HUDEP-2 (cell line): Measurements from ENCODE around the gene HS6ST1.

Experiments used
- DNase-seq, 76 experiments: peaks; one replicate each; lab custom pipeline; 2025; ENCODE audit not compliant: unreplicated experiment in 76 of 76; lab: John Stamatoyannopoulos, UW

HS6ST1 gene

GRCh38 chr2:128250229-128251025 is 68.2 kb downstream of the HS6ST1 start:
- no peak for DNase-seq

GRCh38 chr2:128249555-128249954 is 69.1 kb downstream of the HS6ST1 start:
- DNase-seq: no peak

- DNase-seq: no peak
Measured at GRCh38 chr2:128245813-128246212, 72.9 kb downstream of the HS6ST1 start.

GRCh38 chr2:128241896-128242295 is 76.8 kb downstream of the HS6ST1 start:
- no peak for DNase-seq

GRCh38 chr2:128237911-128238697 is 80.6 kb downstream of the HS6ST1 start:
- no peak for DNase-seq

- DNase-seq: peak in 9 of 76 experiments; percentile 5 to 46 (median 23)
Measured at GRCh38 chr2:128237081-128237534, 81.6 kb downstream of the HS6ST1 start.

GRCh38 chr2:128236491-128237035 is 82.1 kb downstream of the HS6ST1 start:
- no peak for DNase-seq

- no peak for DNase-seq
Measured at GRCh38 chr2:128235581-128235980, 83.1 kb downstream of the HS6ST1 start.

GRCh38 chr2:128234613-128235012 is 84.1 kb downstream of the HS6ST1 start:
- DNase-seq: no peak

- no peak for DNase-seq
Measured at GRCh38 chr2:128233790-128234395, 84.8 kb downstream of the HS6ST1 start.

- DNase-seq: peak in 73 of 76 experiments; percentile 6 to 87 (median 64)
Measured at GRCh38 chr2:128232965-128233789, 85.5 kb downstream of the HS6ST1 start.

- no peak for DNase-seq
Measured at GRCh38 chr2:128228894-128229293, 89.8 kb downstream of the HS6ST1 start.

- no peak for DNase-seq
Measured at GRCh38 chr2:128227862-128228261, 90.8 kb downstream of the HS6ST1 start.

- DNase-seq: no peak
Measured at GRCh38 chr2:128219891-128220290, 98.8 kb downstream of the HS6ST1 start.

- DNase-seq: no peak
Measured at GRCh38 chr2:128217671-128218070, 101.0 kb downstream of the HS6ST1 start.

GRCh38 chr2:128215897-128216642 is 102.6 kb downstream of the HS6ST1 start:
- DNase-seq: no peak
